ES-I3 (cell line): ENCODE data around the gene C5orf46.

Experiments
- H3K36me3 ChIP-seq: 2 replicates; pipeline ENCODE4 v1.6.1; 2013; ENCODE audit warnings: mild to moderate bottlenecking, low read length, control low read depth, moderate library complexity; ENCODE audit not compliant: insufficient read depth
- H3K4me1 ChIP-seq: 2 replicates; pipeline ENCODE4 v1.6.1; 2013; ENCODE audit warnings: mild to moderate bottlenecking, control low read depth, low read length; ENCODE audit not compliant: insufficient read depth
- H3K9ac ChIP-seq: 2 replicates; pipeline ENCODE4 v1.6.1; 2013; ENCODE audit warnings: low read depth, mild to moderate bottlenecking, low read length, moderate library complexity
- H3K9me3 ChIP-seq: 2 replicates; pipeline ENCODE4 v1.6.1; 2013; ENCODE audit warnings: mild to moderate bottlenecking, low read length, moderate library complexity; ENCODE audit not compliant: control insufficient read depth, insufficient read depth

Gene C5orf46

DNA sequence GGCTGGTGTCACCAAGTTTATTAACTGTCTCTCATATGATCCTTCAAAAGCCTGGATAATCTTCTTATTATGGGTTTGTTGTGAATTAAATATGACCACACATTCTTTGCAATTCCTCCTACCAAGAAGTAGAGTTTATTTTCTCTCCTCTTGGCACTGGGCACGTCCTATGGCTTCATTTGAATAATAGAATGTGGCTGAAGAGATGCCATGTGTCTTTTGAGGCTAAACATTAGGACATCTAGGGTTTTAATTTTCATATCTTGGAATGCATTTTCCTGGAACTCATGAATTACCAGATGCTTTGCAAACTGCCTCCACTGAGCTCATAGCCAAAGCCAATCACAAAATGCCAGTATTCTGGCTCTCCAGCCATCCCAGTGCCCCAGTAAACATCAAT lies 47.8 kb downstream of the C5orf46 start:
- H3K9me3 ChIP-seq: no peaks in the 10 kb centered on the region
- peaks cover 24% of the 10 kb centered on the region for H3K4me1 ChIP-seq
- H3K9ac ChIP-seq: no peak overlapping the region
- H3K36me3 ChIP-seq: peaks cover 7% of the 10 kb centered on the region

DNA sequence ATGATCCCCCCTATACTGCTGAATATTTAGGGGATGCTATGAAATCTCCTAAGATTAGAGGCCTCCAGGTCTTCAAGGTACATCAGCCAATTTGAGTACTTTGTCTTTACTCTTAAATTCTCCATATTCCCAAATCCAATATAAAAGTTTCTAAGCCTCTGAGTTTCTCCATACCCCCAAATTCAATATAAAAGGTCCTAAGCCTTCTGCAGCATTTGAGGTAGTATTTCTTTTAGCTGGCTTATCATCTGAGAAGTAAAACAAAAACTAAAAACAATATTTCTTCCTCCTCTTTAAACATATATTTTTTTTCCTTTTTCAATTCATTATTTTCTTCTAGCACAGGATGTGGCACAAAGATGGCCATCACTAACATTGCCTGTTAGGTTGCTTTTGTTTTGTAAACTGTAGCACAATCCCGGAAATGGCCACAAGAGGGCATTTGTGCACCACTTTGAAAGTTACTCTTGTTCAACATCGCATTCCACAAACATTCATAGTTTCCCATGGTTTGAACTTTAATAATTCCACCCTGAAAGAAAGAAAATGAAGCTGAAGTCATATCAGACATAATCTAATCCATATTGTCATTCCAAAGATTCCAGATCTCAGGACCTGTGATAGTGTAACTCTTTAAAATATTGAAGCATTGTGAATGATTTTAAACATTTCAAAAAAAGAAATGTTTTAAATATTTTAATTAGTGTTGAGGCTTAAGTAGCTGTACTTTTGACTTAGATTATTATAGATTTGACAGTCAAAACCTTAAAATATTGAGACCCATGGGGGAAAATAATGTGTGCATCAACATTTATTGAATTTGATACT lies 48.8 kb downstream of the C5orf46 start:
- Histone ChIP-seq H3K4me1 (peaks cover 19% of the 10 kb centered on the region), H3K36me3 (peaks cover 5% of the 10 kb centered on the region; the same call in 1 of the 2 replicates), H3K9ac (no peak overlapping the region), H3K9me3 (no peaks in the 10 kb centered on the region)

DNA sequence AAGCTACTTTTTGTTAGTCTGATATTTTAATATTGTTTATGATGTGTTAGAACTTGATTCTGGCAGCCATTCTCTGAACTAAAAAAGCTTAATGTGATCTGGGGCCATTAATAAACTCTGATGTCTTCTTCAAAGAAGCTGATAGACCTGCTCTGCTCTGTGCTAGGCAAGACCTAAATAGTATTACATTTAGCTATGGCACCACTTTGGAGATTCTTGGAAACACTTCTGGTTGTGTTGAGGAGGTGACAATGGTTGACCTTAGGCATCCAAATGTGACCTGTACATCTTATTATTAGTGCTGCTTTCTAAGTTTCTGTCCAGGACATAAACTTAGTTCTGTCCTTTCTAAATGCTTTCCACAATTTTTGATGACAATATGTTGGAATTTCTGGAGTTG lies 49.5 kb downstream of the C5orf46 start:
- H3K4me1 ChIP-seq: peaks cover 13% of the 10 kb centered on the region
- H3K9me3 ChIP-seq: no peaks in the 10 kb centered on the region

GRCh38 chr5:147855774-147856069 lies 50.6 kb downstream of the C5orf46 start:
- Histone ChIP-seq H3K36me3 (no peaks in the 10 kb centered on the region), H3K9ac (no peak overlapping the region), H3K4me1 (peaks cover 5% of the 10 kb centered on the region; the same call in 1 of the 2 replicates), H3K9me3 (no peaks in the 10 kb centered on the region)

More for the DNA sequence above, 49.5 kb downstream of the C5orf46 start:
- Histone ChIP-seq H3K36me3 (no peaks in the 10 kb centered on the region), H3K9ac (no peak overlapping the region)

- Histone ChIP-seq H3K36me3 (no peaks in the 10 kb centered on the region), H3K9me3 (no peaks in the 10 kb centered on the region), H3K4me1 (peaks cover 2% of the 10 kb centered on the region; the same call in 1 of the 2 replicates), H3K9ac (no peak overlapping the region)
Observed at GRCh38 chr5:147854894-147855773, 51.2 kb downstream of the C5orf46 start.

DNA sequence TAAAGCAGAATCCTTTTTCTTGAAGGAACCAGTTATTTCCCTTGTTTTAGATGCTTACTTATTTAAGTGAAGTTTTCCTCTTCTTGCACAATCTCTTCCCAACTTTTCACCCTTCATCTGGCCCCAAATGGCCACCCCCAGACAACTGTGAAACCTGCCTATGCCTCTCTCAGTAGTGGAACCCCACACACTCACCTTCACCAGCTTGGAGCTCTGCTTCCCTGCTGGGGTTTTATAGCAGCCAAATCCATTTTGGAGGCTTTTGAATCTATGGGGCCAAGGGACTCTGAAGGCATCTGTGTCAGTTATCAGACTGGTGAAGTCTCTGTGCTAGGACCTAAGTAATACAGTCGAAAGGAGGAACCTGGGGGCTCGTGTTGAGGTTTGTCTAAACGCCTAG lies 52.0 kb downstream of the C5orf46 start:
- H3K4me1 ChIP-seq: no peaks in the 10 kb centered on the region

DNA sequence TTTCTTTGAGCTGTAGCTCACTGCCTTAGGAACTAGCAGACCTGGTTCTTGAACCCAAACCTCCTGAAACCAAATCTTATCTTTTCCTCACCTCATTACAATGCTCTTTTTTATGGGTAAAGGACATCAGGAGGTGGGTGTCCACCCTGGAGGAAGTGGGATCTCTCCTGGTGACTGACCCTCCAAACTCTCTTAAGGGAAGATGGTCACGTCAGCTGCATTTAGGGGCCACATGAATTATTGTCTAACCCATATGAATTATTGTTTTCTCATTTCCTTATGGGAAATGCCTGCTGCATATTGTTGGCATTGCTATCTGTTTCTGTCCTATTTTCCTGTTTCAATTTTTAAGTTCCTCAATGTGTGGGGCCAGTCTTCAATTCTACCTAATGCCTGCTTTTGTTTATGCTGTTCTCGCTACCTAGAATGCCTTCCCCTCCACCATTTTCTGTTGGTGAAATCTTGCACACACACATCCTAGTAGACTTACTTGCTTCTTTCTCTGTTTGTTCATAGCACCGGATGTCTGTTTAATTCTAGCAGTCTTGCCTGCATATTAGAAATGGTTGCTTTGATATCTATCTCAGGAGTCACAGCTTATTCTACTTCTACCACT lies 52.9 kb downstream of the C5orf46 start:
- Histone ChIP-seq H3K9me3 (no peaks in the 10 kb centered on the region), H3K4me1 (no peaks in the 10 kb centered on the region), H3K9ac (no peak overlapping the region), H3K36me3 (no peaks in the 10 kb centered on the region)

More for the DNA sequence above, 52.0 kb downstream of the C5orf46 start:
- H3K36me3 ChIP-seq: no peaks in the 10 kb centered on the region
- no peak overlapping the region for H3K9ac ChIP-seq
- no peaks in the 10 kb centered on the region for H3K9me3 ChIP-seq

GRCh38 chr5:147852365-147852764 lies 54.0 kb downstream of the C5orf46 start:
- no peaks in the 10 kb centered on the region for H3K9me3 ChIP-seq

GRCh38 chr5:147851578-147851977 lies 54.8 kb downstream of the C5orf46 start:
- no peaks in the 10 kb centered on the region for H3K9me3 ChIP-seq
- no peaks in the 10 kb centered on the region for H3K36me3 ChIP-seq
- no peaks in the 10 kb centered on the region for H3K4me1 ChIP-seq
- H3K9ac ChIP-seq: no peak overlapping the region

More at GRCh38 chr5:147852365-147852764, 54.0 kb downstream of the C5orf46 start:
- H3K36me3 ChIP-seq: no peaks in the 10 kb centered on the region
- no peak overlapping the region for H3K9ac ChIP-seq
- H3K4me1 ChIP-seq: no peaks in the 10 kb centered on the region

- H3K4me1 ChIP-seq: no peaks in the 10 kb centered on the region
- H3K9ac ChIP-seq: no peak overlapping the region
- H3K36me3 ChIP-seq: no peaks in the 10 kb centered on the region
- no peaks in the 10 kb centered on the region for H3K9me3 ChIP-seq
Observed at GRCh38 chr5:147849226-147849625, 57.1 kb downstream of the C5orf46 start.

DNA sequence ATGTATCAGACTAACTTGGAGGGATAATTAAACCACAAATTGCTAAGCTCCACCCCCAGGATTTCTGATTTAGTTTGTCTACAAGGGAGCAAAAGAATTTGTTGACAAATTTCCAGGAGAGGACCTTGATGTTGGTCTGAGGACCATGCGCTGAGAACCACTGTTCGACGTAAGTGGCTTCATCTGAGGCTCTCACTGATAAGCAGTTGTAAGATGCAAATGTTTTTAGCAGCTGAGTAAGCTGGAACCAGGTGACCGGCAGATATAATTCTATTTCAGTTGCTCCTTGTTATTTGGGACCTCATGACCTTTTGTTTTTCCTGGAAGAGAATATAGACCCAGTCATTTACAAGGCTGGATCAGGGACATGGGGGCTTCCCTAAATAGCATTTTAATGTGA lies 60.7 kb downstream of the C5orf46 start:
- Histone ChIP-seq H3K9ac (no peak overlapping the region), H3K4me1 (no peaks in the 10 kb centered on the region), H3K36me3 (no peaks in the 10 kb centered on the region), H3K9me3 (no peaks in the 10 kb centered on the region)

DNA sequence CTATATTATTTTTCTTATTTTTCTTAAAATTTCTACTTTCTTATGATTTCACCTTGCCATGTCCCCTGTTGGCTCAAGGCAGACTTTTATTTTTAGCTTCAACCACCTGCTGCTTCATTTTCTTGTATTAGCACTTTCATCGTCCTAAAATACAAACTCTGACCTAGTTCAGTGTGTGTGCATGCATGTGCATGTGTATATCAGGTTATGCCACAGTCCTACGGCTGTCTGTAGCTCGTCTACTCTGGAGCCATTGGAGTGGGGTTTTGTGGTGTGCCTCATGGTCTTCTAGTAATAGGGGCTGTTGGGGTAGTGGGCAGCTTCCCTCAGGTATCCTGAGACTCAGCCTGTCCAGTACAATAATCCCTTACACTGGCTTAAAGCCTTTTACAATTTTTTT lies 61.5 kb downstream of the C5orf46 start:
- H3K9ac ChIP-seq: no peak overlapping the region
- no peaks in the 10 kb centered on the region for H3K9me3 ChIP-seq
- no peaks in the 10 kb centered on the region for H3K36me3 ChIP-seq
- no peaks in the 10 kb centered on the region for H3K4me1 ChIP-seq

- Histone ChIP-seq H3K36me3 (no peaks in the 10 kb centered on the region), H3K9me3 (no peaks in the 10 kb centered on the region), H3K9ac (no peak overlapping the region), H3K4me1 (no peaks in the 10 kb centered on the region)
Observed at GRCh38 chr5:147842869-147843268, 63.5 kb downstream of the C5orf46 start.
